Stomach (tissue), 9 donors: ENCODE measurements around the gene FRMD1. TPM values are rescaled to one million over a fixed set of nuclear protein-coding genes. Genes with fewer than 3 reads are reported as not detected.

ENCODE experiments used
- DNase-seq, 2 donors: peaks; one replicate each; pipeline versions ENCODE4 v3.0.0 to v3.0.0-alpha.2; 2013 to 2019
- H3K27ac ChIP-seq, 5 donors: fragments of 200-600 bp in 4 of 5; sonication (generic) in 4 of 5; one replicate each; pipeline ENCODE4 v1.5.1; 2013 to 2019; ENCODE audit warnings: mild to moderate bottlenecking in 1 of 5, moderate library complexity in 1 of 5
- H3K27me3 ChIP-seq, 3 donors: fragments of 200-600 bp; sonication (generic); one replicate each; pipeline ENCODE4 v1.5.1; 2017 to 2019; ENCODE audit warnings: mixed run types in 1 of 3
- H3K36me3 ChIP-seq, 4 donors: fragments of 200-600 bp; sonication (generic); 1 replicate in 3 of 4; 2 replicates in 1 of 4; pipeline ENCODE4 v1.5.1; 2016 to 2019
- H3K4me1 ChIP-seq, 4 donors: fragments of 200-600 bp; sonication (generic); one replicate each; pipeline ENCODE4 v1.5.1; 2016 to 2019
- H3K4me3 ChIP-seq, 4 donors: fragments of 200-600 bp; sonication (generic) in 3 of 4; one replicate each; pipeline ENCODE4 v1.5.1; 2016 to 2019; ENCODE audit warnings: mild to moderate bottlenecking in 1 of 4
- H3K9me3 ChIP-seq, 4 donors: fragments of 200-600 bp; sonication (generic); one replicate each; pipeline ENCODE4 v1.5.1; 2016 to 2019
- EP300 ChIP-seq: sonication (generic); formaldehyde crosslinking; IDR thresholded peaks from one replicate; pipeline ENCODE4 v1.6.1; 2017; ENCODE audit warnings: antibody characterized with exemption
- POLR2A ChIP-seq, 4 donors: fragments of 450-650 bp; IDR thresholded peaks; one replicate each; pipeline ENCODE4 v1.6.1; 2016; ENCODE audit warnings: antibody characterized with exemption in 4 of 4, control low read depth in 2 of 4, mild to moderate bottlenecking in 1 of 4, moderate library complexity in 1 of 4
- POLR2AphosphoS5 ChIP-seq, 3 donors: sonication (generic); formaldehyde crosslinking; IDR thresholded peaks; one replicate each; pipeline ENCODE4 v1.6.1; 2016; ENCODE audit warnings: antibody characterized with exemption in 3 of 3
- whole genome bisulfite sequencing, 5 donors: extraction: QIAGEN DNeasy Blood & Tissue Kit in 3 of 5; methylation state at CpG; one replicate each; pipeline versions ENCODE4 v1.1.5 to v1.1.7; 2013 to 2018; 5-methylcytosine and 5-hydroxymethylcytosine counted together
- intact Hi-C: fragments of 100-400 bp; cut with DNase I; formaldehyde crosslinking; loops from one replicate; pipeline ENCODE4 v1.15.1; 2023; ENCODE audit warnings: low total_unique reads
- polyA plus RNA-seq, 3 donors: library from polyadenylated mRNA; stranded (reverse); fragments of 200-250 nt; gene quantifications; one replicate each; pipeline ENCODE4 v1.2.3, GENCODE V29; 2013
- total RNA-seq, 5 donors: library from RNA; depleted of rRNA; stranded (reverse); fragments of >200 nt; gene quantifications; one replicate each; pipeline versions ENCODE4 v1.1.0 to v1.2.3, GENCODE V29; 2014 to 2016
- TF ChIP-seq, protein P1 (sequence below), 7 experiments: fragments of 450-650 bp in 4 of 7; fragments of 200-600 bp in 3 of 7; sonication (generic) in 3 of 7; IDR thresholded peaks; one replicate each; pipeline ENCODE4 v1.5.1; 2016 to 2019; ENCODE audit warnings: antibody characterized with exemption in 7 of 7, control low read depth in 2 of 7, mild to moderate bottlenecking in 1 of 7
- donor health status: healthy with polysubstance abuse.
- donor health status: Bipolar disorder and iron deficiency.
- donor health status: healthy.

FRMD1 gene
- total and polyA plus RNA-seq, 8 donors: 0.43 to 42.9 (median 7.7) TPM

DNA sequence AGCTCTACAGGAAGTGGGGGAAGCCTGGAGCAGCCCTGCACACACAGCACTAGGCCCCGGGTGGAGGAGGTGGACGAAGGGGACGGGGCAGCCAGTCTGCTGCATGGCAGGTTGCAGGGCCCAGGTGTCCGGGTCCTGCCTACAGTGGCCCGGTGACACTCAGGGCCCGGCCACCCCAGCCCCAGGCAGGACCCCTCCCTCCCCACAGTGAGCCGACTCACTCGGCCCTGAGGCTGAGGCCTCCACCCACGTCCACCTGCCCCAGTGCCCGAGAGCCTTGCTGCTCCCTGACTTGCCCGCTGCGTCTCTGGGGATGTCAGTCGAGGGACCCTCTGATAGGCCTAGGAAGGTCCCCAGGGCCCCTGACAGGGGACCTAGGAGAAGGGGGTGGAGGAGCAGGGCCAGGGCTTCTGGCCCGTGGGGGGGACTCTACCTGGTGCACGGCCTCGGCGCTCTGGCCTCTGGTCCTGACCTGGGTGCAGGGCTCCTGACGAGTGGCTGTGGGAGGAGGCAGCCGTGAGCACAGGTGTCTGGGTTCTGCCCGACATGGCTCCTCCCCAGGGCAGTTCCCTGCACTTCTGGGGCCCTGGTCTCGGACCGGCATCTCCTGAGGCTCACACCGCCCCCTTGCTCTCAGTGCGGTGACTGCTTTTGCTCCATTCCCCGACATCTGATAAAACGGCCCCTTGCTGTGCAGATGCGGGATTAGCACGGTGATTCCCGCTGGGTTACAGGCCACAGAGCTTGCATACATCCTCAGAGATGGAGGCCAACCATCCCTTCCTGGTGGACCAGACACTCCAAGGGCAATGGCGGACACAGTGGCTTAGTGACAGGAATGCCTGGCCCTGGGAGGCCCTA, 20.1 kb downstream of the FRMD1 start:
- intact Hi-C loops: no loop called here
- TF ChIP-seq, protein P1, sequence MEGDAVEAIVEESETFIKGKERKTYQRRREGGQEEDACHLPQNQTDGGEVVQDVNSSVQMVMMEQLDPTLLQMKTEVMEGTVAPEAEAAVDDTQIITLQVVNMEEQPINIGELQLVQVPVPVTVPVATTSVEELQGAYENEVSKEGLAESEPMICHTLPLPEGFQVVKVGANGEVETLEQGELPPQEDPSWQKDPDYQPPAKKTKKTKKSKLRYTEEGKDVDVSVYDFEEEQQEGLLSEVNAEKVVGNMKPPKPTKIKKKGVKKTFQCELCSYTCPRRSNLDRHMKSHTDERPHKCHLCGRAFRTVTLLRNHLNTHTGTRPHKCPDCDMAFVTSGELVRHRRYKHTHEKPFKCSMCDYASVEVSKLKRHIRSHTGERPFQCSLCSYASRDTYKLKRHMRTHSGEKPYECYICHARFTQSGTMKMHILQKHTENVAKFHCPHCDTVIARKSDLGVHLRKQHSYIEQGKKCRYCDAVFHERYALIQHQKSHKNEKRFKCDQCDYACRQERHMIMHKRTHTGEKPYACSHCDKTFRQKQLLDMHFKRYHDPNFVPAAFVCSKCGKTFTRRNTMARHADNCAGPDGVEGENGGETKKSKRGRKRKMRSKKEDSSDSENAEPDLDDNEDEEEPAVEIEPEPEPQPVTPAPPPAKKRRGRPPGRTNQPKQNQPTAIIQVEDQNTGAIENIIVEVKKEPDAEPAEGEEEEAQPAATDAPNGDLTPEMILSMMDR (IDR thresholded peaks at IDR 0.05): no peak
- TF ChIP-seq POLR2A (IDR thresholded peaks at IDR 0.05) (no peak), EP300 (no peak), POLR2AphosphoS5 (IDR thresholded peaks at IDR 0.05) (no peak)
- H3K36me3 ChIP-seq: no peaks in the 10 kb centered on the region
- DNase-seq: no peak
- H3K4me1 ChIP-seq: peaks cover 0 to 18% (median 13%) of the 10 kb centered on the region in 4 donors
- no peaks in the 10 kb centered on the region for H3K9me3 ChIP-seq
- no peak overlapping the region for H3K27ac ChIP-seq
- no peaks in the 10 kb centered on the region for H3K27me3 ChIP-seq
- no peak overlapping the region for H3K4me3 ChIP-seq
- WGBS, 5 donors: 83 to 94% (median 92%) methylated on average over 17 to 30 of the region's 30 CpGs

DNA sequence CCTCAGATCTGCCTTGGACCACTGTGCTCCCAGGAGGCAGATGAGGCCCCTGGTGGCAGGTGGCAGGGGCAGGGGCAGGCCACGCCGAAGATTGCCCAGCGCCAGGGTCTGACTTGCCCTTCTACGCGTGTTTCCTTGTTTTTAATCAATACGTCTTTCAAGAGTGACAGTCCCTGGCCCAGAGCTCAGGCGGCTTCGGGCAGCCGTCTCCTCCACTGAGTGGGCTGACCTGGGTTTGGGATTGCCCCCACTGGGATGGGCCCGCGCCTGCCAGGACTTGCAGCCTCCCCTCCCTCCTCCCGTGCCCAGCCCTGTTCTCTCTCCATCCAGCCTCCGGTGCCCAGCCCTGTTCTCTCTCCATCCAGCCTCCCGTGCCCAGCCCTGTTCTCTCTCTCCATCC, 21.2 kb downstream of the FRMD1 start:
- TF ChIP-seq EP300: no peak
- H3K36me3 ChIP-seq: no peaks in the 10 kb centered on the region
- intact Hi-C loops: no loop called here
- DNase-seq: no peak
- peaks cover 0 to 18% (median 13%) of the 10 kb centered on the region in 4 donors for H3K4me1 ChIP-seq
- H3K27ac ChIP-seq: no peak overlapping the region
- no peak overlapping the region for H3K4me3 ChIP-seq
- 88 to 94% (median 92%) methylated on average over 13 to 14 of the region's 14 CpGs for WGBS, 5 donors
- no peaks in the 10 kb centered on the region for H3K27me3 ChIP-seq
- H3K9me3 ChIP-seq: no peaks in the 10 kb centered on the region

DNA sequence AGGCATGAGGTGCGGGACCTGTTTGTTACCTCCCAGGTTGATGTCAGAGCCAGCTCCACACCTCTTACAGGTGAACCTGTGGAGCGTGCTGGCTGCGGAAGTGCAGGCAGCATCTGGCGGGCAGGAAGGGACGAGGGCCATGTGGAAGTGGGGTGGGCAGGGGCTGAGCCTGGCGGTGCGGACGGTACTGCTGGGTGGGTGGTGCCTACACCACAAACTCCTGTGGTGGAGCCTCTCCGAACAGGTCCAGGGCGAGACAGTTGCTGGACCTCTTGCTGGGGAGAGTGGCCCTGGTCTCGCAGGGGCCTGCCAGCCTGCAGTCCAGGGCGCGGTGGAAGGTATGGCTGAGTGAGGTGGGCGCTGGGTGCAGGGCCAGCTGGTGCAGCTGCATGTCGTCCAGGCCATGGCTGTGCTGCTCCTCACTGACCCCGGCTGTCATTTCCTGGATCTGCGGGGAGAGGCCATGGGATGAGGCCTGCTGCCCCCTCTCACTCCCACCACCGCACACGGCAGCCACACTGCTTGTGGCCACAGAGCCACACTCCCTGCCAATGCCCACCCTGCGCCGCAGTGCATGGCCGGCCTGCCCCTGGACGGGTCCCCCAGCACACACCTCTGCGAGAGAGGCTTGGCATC, 22.0 kb downstream of the FRMD1 start:
- no peaks in the 10 kb centered on the region for H3K27me3 ChIP-seq
- 84 to 93% (median 89%) methylated on average over 20 to 24 of the region's 24 CpGs for WGBS, 5 donors
- TF ChIP-seq POLR2A (IDR thresholded peaks at IDR 0.05): no peak
- TF ChIP-seq POLR2AphosphoS5 (IDR thresholded peaks at IDR 0.05): no peak
- TF ChIP-seq, protein P1 (IDR thresholded peaks at IDR 0.05): no peak
- TF ChIP-seq EP300: no peak
- H3K9me3 ChIP-seq: no peaks in the 10 kb centered on the region
- H3K27ac ChIP-seq: no peak overlapping the region
- H3K4me3 ChIP-seq: no peak overlapping the region
- H3K4me1 ChIP-seq: peaks cover 0 to 18% (median 13%) of the 10 kb centered on the region in 4 donors
- intact Hi-C loops: no loop called here
- no peak for DNase-seq
- H3K36me3 ChIP-seq: no peaks in the 10 kb centered on the region

DNA sequence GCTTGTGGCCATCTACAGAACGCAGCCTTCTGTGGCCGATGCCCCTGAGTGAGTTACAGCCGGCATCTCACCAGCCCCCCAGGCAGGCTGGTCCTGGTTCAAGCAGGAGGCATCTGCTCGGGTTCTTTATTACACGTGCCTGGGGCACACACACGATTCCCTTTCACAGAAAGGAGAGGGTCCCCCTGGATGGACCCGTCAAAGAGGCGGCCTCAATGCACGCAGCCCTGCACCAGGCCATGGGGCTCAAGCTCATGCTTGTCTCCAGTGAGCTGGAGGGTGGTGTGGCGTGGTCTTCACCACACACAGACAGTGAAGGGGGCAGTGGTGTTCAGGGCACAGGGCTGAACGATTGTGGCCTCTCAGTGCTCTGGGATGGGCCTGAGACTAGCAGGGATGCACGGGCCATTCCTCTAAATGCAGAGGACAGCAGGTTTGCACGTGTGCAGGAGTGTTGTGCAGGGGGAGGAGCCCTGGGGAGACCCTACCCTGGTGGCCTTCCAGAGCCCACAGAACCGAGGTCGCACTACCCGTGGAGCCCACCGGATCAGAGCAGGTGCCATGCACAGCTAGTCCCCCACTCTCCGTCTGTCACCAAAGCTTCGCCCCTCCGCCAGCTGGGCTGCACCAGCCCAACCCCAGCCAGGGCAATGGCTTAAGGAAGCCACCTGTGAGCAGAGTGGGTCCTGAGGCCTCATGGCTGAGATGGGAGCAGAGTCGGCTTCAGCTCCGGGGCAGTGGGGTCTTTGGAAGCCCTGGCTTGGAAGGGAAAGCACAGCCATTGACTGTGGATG, 23.1 kb downstream of the FRMD1 start:
- H3K4me3 ChIP-seq: no peak overlapping the region
- TF ChIP-seq EP300: no peak
- TF ChIP-seq, protein P1 (IDR thresholded peaks at IDR 0.05): no peak
- peaks cover 0 to 18% (median 8%) of the 10 kb centered on the region in 4 donors for H3K4me1 ChIP-seq
- no peaks in the 10 kb centered on the region for H3K36me3 ChIP-seq
- H3K9me3 ChIP-seq: no peaks in the 10 kb centered on the region
- no peak for DNase-seq
- intact Hi-C loops: no loop called here
- 89 to 93% (median 90%) methylated on average over 15 to 22 of the region's 22 CpGs for WGBS, 5 donors
- H3K27ac ChIP-seq: no peak overlapping the region
- no peaks in the 10 kb centered on the region for H3K27me3 ChIP-seq
